HG02870 (cell line): Measurements from ENCODE around the gene CDH13.

Experiments used
- ATAC-seq: cut with Tn5 transposase; IDR thresholded peaks from one replicate; pipeline ENCODE4 v1.9.1; 2021; ENCODE audit warnings: mild to moderate bottlenecking, moderate library complexity; ENCODE audit not compliant: unreplicated experiment

CDH13 gene

DNA sequence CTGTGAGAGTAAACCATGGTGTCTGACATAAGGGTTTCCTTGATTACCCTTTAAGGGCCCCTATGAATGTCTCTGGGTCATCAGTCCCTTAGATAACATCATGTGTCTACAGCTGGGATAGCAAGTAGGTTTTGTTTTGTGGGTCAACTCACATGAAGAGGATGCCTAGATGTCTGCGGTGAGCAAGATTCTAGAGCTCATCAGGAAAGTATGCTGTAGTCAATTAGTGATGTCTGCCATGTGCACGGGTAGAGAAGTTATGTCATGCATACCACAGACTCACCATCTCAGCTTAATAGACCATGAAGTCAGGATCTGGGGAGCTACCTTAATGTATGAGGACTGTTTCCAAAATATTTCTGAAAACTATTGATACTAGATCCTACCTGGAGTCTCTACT is 57.5 kb downstream of the CDH13 start:
- no peak for ATAC-seq

DNA sequence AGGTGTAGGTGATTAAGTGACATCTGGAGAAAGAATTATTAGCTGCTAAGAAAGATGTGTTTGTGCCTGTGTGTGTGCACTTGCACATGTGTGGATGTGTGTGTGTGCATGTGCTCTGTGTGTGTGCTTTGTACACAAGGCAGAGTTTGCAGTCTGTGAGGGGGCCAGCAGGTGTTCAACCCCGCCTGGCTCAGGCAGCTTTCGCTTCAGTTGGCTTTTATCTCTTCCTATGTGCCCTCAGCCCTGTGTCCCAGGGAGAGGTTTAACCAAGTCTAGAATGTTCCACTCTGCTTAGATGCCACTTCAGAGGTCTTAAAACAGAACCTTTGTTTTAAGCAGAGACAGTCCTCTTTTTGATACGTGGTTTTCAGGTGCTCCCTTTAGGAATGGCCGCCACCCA is 58.8 kb downstream of the CDH13 start:
- ATAC-seq = no peak

DNA sequence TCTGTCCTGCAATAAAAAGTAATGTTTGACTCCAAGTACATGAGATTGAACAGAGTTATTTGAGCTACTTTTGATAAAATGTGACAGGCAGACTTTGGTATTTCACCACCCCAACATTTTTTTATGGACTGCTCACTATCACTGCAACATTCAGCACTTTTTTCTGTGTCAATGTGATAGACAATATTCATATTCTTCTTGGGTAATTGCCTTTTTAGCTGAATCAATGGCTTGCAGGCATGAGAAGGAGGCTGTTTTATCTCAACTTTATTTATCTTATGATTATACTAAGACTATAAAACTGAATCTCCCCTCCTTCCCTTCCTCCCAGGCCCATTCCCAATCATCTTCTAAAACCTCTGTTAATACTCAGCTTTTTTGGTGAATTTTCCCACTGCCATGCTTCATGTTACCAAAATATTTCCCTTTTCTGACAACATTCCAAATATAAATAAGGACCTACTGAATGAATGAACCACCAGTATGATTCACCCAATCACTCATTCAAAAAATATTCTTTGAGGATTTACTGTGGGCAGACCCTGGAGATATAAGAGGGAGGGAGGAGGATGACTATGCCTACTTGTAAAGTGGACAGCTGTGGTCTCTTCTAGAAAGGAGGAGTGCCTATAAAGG is 67.6 kb downstream of the CDH13 start:
- ATAC-seq = no peak

DNA sequence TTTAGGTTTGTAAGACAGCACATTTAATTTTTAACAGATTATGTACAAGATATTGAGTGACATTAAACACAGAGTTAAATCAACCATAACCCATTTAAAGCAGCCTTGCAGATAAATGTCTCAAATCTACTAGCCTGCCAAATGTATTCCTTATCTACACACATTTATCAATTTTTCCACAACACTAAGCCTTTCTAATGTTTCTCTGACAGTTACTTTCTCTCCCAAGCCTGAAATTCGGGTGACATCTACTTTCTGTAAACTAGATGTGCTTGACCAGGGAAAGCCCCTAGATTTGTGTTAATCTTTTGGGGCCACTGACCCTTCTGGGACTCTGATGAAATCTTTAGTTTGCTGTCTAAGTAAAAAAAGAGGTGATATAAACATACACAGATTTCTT is 69.0 kb downstream of the CDH13 start:
- no peak for ATAC-seq

DNA sequence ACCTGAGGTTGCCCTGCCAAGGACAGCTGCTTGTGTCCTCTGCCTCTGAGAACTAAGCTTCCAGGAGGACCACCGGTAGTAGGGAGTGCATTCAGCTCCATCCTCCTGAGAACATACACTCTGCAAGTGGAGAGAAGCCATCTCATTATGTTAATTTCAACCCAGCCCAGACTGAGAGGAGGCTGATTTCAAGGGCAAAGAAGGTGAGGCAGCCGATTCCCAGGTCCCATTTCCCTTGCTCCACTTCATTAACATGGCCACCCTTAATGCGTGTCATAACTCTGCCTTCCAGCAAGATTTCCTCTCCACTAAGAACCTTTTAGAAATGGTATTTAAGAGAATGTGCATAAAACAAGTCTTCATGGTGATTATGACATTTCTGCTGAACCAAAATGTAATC is 72.5 kb downstream of the CDH13 start:
- ATAC-seq = no peak

DNA sequence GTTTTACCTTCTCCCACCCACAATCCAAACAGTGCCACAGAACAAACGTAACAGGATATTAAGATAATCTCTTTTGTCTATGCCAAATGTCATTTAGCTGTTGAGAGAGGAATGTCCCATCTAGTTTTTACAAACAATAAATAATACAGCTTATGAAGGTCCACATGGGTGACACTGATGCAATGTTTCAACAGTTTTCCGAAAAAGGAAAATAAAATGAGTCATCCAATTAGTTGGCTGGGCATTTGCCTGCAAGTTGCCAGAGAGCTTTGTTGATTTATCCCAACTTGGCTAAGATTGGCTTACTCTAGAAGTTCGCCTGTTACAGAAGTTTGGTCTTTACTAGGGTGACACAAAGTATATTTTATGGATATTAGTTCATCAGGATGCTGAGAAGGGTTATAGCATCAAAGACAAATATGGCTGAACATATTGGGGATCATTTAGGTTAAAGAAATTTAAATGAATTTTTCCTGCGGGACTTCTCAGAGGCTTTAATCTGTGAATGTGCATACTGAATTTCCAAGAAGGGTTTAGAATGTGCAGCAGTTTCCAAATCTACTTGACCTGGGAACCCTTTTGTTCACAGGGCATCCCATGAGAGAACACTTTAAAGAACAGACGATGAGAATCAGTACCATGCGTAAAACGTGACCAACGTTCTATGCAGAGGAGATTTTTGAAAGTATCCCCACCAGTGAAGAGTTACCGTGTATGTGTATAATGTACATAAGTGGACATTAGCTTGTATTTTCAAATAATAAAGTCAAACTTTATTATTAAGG is 73.1 kb downstream of the CDH13 start:
- no peak for ATAC-seq

DNA sequence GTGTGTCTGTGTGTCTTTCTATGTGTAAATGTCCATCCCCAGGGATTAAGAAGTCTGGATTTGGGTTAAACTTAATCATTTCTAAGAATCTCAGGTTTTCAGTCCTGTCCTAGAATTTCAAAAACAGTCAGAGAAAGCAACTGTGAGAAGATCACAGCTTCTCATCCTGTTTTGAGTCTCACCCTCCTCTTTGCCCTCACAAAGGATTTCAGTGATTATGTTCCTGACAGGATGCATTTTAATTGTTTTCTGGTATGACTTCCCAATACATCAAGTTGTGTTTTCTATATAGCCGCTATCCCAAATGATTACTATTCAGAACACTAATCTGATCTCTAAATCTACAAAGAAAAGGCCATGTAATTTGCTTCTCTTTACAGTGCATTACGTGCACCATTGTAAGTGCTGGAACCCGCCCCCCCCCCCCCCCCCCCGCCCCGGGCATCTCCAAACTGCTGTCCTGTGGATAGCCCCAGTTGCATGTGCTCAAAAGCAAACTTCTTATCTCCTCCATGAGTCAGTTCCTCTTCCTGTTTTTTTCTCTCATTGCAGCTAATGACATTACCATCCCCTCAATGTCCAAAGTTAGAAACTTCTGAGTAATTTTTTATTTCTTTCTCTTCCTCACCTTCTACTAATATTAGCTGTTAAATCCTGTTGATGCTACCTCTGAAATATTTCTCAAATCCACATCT is 73.9 kb downstream of the CDH13 start:
- ATAC-seq = no peak

DNA sequence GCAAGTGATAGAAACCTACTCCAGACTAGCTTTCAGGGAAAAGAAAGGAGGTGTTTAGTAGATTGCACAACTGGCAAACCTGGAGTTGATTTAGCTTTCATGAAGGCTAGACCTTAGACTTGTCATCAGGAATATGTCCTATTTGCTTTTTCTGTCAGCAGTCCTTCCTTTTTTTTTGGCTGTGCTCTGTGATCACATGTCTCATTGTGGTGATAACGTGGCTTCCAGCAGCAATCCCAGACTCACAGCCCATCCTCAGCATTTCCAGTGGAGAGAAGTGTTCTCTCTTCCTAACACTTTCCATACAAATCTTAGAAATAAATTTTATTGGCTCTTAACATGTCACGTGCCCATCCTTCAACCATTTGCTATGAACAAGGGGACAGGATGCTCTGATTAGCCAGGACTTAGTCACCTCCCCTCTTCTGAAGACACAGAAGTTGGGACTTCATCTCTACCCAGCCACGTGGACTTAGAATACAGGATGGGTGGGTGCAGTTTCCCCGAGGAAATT is 74.7 kb downstream of the CDH13 start:
- no peak for ATAC-seq

DNA sequence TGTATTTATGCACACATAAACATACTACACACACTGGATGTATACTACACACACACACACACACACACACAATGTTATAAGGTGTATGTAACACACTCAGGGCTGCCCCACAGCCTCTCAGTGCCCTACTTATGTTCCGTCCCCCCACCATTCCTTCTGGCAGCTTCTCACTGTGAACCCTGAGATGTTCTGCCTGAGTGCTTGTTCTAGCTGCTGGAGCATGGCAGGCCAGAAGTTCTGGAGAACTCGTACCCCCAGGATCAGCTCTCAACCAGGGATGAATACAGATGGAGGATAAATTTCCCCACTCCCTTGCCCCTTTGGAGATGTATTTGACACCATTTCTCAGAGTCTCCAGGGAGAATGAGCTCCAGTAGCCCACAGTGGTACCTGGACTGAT is 76.4 kb downstream of the CDH13 start:
- no peak for ATAC-seq

DNA sequence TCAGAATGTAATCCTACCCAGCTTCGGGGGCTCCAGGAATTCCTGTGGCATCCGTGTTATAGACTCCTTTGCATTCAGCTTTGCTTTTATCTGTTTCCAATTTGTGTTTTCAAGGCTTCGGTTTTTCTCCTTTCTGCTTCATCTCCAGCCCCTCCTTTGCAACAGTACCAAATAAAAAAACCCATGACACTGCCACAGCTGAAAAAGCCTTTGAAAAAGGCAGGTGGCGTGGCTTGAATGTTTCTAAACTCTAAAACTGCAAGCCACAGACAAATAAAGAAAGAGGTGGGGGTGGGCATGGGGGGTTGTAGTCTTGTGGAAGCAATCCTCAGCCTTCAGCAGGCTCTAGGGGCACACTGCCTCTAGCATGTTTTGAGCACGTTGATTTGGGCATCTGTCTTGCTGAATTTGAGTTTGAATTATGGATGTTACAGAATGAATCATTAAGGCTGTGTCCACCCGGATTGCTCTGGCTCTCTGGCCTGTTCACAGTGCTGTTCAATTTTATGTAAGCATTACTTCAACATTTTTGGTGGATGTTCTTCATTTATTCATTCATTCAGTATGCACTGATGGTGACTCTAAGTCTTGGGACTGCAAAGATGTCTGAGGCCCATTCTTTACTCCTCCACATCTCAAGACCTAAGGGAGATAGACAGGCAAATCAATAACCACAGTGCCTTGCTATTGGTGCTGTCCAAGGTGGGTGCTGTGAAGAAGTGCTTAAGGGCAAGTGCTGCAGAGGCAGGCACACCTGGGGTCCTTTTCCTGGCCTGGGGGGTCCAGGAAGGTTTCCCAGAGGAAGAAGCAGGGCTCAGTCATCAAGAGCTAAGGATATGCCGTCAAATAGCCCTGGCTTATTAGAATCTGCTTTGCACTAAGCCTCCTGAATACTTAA is 77.4 kb downstream of the CDH13 start:
- no peak for ATAC-seq

DNA sequence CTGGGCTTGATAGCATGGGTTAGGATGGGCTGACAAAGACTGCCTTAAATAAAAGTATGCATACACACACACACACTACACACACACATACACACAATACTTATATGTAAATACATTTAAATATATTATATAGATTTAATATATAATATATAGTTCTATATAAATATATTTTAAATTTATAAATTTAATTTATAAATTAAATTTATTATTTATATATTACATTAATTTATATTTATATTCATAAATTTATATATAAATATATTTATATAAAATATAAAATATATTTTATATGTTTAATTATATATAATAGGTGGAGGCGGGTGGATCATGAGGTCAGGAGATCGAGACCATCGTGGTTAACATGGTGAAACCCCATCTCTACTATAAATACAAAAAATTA is 83.2 kb downstream of the CDH13 start:
- no peak for ATAC-seq

DNA sequence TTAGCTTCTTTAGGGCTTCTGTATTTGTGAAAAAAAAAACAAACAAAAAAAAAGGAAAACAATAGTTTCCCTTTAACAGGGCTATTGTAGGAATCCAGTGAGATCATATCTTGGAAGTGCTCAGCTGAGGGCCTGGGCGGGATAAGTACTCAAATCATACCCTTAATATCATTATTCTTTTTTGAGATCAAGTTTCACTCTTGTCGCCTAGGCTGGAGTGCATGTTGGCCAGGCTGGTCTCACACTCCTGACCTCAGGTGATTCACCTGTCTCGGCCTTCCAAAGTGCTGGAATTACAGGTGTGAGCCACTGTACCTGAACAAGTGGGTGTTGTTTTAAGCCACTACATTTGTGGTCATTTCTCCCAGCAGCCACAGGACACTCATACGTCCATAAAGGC is 87.0 kb downstream of the CDH13 start:
- ATAC-seq = no peak

DNA sequence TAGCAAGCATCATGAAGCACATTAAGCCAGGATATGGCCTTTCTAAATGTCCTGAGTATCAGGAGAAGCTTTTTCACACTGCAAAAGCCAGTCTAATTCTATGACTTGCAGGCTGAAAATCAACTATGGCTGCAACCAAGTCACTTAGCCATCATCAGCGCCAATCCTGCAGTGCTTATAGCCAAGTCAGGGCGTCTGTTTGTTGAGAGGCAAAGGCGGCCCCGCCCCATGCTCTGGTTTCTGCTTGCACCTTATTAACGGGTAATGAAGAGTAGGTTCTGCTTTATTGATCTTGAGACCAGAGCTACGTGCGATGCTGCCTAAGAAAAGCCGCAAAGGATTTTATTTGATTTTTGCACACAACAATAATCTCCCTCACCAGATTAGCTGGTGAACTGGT is 88.4 kb downstream of the CDH13 start:
- no peak for ATAC-seq

DNA sequence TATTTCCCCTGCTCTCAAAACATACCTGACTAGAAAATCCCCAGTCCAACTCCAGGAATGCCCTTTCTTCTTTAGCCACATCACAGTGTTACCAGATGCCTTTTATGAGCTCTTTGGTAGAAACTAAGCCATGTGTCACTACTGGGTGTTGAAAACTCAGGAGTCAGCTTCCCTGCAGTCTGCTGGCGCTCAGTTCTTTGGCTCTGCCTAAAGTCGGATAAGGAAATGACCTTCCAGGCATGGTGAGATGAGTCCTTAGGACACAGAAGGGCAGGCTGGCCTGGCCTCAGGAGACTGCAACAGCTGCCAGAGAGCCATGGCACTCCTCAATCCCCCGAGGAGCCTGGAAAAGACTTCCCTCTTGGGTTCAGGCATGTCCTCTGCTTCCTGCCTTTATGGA is 89.1 kb downstream of the CDH13 start:
- no peak for ATAC-seq

DNA sequence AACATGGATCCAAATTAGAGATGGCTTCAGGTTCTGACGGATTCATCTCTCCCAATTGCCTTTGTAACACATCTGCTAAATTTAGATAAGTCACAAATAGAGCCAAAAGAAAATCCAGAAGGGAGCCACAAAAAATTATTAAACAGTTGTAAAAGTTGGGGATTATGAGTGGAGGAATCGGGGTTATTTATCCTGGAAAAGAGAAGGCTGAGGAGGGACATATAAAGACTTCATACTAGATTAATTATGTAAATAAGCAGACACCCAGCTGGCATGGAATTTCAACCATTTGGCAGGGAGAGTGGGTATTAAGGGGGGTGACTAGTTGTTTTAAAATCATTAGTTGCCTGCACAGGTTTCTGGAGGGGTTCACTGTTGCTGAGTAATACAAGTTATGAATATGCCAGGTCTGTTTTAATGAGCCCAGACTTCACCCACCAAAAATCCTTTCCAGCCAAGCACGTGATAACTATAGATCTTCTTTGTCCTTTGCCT is 89.6 kb downstream of the CDH13 start:
- ATAC-seq = no peak

DNA sequence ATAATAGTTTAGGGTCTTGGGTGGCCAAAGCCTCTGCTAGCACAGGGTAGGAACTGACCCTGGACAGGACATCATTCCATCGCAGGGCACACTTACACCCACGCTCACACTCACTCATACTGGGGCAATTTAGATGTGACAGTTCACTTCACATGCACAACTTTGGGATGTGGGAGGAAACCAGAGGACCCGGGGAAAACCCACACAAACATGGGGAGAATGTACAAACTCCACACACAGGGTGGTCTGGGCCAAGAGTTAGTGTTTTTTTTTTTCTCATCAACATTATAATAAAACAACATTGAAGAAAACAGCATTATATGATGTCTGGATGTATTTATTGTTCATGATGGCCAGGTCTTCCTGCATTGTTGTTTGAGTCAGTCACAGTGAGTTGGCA is 93.6 kb downstream of the CDH13 start:
- no peak for ATAC-seq

DNA sequence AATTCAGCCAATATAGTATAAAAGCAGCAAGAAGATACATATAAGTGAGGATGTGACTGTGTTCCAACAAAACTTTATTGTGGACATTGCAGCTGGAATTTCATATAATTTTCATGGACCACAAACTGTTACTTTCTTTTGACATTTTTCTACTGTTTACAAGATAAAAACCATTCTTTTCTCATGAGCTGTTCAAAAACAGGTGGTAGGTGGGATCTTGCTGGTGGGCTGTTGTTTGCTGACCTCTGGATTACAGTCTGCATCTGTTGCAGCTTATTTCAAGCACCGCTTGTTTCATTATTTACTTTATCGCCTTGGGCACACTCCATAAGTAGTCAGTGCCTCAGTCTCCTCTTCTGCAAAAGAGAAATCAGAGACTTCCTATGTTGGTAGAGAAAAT is 99.5 kb downstream of the CDH13 start:
- no peak for ATAC-seq

DNA sequence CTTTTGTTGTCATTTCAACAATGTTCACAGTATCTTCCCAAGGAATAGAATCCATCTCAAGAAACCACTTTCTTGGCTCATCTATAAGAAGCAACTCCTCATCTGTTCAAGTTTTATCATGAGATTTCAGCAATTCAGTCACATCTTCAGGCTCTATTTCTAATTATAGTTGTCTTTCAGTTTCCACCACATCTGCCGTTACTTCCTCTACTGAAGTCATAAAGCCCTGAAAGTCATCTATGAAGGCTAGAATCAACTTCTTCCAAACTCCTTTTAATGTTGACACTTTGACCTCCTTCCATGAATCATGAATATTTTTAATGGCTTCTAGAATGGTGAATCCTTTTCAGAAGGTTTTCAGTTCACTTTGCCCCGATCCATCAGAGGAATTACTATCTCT is 102.1 kb downstream of the CDH13 start:
- peak; percentile 72 for ATAC-seq

DNA sequence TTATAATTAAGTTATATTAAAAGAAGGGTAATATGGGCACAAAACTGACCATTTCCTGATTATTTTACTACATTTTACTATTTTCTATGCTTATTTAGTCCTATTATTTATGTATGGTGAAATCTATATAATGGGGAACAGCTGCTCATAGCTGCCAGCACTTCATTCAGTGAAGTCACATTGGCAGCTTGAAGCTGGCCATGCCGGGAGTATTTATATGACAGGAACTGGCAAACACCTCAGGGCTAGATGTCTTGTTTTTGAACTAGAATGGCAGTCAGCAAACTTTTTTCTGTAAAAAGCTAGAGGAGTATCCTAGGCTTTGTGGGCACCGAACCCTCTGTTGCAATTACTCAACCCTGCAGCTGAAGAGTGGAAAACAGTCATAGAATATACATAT is 104.1 kb downstream of the CDH13 start:
- ATAC-seq = no peak

DNA sequence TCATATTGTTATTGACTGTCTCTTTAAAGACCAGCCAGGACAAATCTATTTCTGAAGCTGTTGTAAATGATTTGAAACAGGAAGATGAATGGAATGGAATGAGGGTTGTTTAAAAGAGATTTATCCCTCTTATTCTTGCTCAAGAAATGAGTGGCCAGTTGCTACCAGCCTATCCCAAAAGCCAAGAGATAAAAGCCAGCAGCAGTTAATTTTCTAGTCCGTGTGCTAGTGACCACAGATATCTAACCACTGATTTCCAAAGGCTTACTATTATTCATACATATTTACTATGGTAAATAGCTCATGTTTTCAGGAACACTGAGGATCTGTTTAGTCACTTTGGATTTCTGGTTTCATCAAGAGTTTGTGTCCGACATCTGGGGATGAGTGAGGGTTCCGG is 105.7 kb downstream of the CDH13 start:
- ATAC-seq = no peak

DNA sequence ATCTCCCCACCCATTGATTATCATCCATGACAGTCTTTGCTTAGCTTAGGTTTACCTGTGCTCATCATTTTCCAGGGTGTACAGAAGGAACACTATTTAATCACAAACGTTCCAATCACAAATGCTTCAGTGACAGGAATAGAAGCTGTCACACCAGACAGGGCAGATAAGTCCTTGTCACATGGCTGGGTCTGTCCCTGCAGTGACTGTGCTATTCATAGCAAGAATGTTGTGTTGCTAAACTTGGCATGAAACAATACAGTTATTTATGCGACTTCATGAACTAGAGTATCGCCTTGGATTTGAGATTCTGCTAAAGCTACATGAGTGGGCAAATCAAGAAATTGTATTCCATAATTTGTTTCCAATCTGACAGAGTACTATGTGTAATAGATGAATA is 108.4 kb downstream of the CDH13 start:
- ATAC-seq = no peak
